ENCODE data around the gene NPAS2.

NPAS2 gene

DNA sequence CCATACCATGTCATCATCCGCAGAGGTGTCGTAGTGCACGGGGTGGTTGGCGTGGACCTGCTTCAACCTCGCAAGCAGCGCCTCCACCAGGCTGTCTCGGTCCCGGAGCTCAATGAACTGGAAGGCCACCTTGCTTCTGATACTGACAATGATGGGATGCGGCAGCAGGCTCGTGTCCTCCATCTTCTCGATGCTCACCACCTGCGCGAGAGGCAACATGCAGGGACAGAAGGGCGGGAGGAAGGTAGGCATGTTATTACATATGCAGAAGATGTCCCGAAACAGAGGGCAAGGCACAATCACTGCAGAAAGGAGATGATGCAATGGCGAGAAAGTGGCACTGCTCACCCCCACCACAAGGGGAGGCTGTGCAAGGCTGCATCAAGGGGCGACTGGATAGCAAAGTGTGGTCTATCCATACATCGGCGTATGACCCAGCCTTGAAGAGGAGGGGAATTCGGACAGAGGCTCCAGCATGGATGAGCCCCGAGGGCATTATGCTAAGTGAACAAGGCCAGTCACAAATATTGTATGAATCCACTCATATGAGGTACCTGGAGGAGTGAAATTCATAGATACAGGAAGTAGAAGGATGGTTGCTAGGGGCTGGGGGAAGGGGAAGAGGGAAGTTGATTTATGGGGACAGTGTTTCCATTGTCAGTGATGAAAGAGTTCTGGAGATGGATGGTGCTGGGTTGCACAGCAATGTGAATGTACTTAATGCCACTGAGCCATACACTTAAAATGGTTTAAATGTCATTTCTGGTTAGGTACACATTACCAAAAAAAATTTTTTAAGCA, 218.7 kb downstream of the NPAS2 start:
- TF ChIP-seq, protein P1, sequence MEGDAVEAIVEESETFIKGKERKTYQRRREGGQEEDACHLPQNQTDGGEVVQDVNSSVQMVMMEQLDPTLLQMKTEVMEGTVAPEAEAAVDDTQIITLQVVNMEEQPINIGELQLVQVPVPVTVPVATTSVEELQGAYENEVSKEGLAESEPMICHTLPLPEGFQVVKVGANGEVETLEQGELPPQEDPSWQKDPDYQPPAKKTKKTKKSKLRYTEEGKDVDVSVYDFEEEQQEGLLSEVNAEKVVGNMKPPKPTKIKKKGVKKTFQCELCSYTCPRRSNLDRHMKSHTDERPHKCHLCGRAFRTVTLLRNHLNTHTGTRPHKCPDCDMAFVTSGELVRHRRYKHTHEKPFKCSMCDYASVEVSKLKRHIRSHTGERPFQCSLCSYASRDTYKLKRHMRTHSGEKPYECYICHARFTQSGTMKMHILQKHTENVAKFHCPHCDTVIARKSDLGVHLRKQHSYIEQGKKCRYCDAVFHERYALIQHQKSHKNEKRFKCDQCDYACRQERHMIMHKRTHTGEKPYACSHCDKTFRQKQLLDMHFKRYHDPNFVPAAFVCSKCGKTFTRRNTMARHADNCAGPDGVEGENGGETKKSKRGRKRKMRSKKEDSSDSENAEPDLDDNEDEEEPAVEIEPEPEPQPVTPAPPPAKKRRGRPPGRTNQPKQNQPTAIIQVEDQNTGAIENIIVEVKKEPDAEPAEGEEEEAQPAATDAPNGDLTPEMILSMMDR (IDR thresholded peaks at IDR 0.05) = no peak
- no peak for DNase-seq (ENCODE audit: low spot score)
- Histone ChIP-seq H3K4me3 (no peak overlapping the region), H3K27ac (no peak overlapping the region)

DNA sequence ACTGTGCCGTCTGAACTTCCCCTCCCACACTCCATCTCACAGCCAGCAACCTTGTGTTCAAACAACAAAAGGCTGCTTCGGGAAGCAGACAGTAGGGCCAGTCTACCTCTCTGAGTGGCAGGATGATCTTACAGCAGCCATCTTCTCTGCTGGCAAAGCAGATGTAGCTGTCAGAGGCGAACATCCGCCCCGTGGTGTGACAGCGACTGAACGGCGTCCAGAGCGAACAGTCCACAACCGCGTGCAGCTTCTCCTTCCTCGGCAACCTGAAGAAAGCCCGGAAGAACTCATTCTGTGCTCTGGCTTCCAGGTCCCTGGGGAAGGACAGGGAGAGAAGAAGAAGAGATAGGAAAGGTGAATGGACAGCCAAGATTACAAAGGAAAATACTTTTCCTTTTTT, 220.1 kb downstream of the NPAS2 start:
- Histone ChIP-seq H3K4me3 (no peak overlapping the region), H3K27ac (no peak overlapping the region)
- TF ChIP-seq, protein P1 (IDR thresholded peaks at IDR 0.05) = no peak
- DNase-seq (ENCODE audit: low spot score) = no peak

DNA sequence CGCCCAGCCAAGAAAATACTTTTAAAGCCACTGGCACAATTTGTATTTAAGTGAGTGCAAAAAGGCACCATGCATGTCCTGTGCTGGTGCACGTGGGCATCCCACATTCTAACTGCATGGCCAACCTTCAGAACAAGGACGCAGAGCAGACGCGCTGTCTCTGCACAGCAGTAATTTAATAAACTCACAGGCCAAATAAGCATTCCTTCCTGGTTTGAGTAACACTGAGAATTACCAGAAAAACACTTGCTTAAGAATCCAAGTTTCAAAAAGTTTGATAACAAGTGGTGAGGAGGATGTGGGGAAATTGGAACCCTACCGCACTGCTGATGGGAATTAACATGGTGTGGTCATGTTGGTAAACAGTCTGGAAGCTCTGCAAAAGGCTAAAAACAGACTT, 220.8 kb downstream of the NPAS2 start:
- DNase-seq (ENCODE audit: low spot score) = no peak
- no peak overlapping the region for H3K4me3 ChIP-seq
- TF ChIP-seq, protein P1 (IDR thresholded peaks at IDR 0.05) = no peak
- H3K27ac ChIP-seq = peak overlapping the region in 1 of 2 donors; percentile 18

DNA sequence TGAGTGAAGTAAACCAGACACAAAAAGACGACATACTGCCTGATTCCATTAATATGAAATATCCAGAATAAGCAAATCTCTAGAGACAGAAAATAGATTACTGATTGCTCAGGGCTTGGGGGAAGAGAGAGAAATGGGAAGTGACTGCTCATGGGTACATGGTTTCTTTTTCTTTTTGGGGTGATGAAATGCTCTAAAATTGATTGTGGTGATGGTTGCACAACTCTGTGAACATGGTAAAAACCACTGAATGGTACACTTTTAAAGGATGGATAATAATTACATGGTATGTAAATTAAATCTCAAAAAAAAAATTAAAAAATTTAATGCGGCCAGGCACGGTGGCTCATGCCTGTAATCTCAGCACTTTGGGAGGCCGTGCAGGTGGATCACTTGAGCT, 221.5 kb downstream of the NPAS2 start:
- TF ChIP-seq, protein P1 (IDR thresholded peaks at IDR 0.05) = no peak
- Histone ChIP-seq H3K27ac (peak overlapping the region in 1 of 2 donors; percentile 18), H3K4me3 (no peak overlapping the region)
- DNase-seq (ENCODE audit: low spot score) = no peak

- Histone ChIP-seq H3K4me3 (no peak overlapping the region), H3K27ac (no peak overlapping the region)
- no peak for DNase-seq (ENCODE audit: low spot score)
- TF ChIP-seq, protein P1 (IDR thresholded peaks at IDR 0.05) = no peak
Observed at GRCh38 chr2:101045330-101045729, 225.4 kb downstream of the NPAS2 start.
